Measurements from ENCODE around the gene FHOD3.
"Not testable (repeated sequence)": the region's sequence is repeated elsewhere in the genome, so short reads cannot be mapped to it uniquely, and the experiment has no call there.

The FHOD3 gene

GRCh38 chr18:36711014-36711725 is 413.7 kb downstream of the FHOD3 start:
- no peak for DNase-seq (ENCODE audit: low spot score)

DNA sequence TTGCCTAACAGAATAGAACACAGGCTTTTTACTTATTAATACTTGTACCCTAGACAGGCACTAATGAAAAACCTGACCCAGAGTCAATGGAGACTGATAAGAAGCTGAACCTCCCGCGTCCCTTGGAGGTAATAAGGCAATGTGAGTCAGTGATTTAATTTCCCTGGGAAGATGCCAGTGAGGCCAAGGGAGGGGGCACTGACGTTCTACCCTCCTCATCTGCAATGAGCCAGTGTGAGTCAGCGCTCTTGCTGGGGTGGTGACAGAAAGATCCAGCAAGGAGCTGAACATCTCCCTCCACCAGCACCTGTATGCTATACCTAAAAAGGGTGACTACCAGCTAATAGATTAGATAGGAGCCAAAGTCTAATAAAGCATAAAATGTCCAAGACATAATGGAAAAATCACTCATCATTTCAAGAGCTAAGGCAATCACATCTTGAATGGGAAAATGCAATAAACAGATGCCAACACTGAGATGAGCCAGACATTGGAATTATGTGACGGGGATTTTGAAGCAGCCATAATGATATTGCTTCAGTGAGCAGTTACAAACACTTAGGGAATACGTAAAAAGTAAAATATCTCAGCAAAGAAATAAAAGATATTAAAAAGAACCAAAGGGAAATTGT is 414.4 kb downstream of the FHOD3 start:
- DNase-seq (ENCODE audit: low spot score), result no peak

DNA sequence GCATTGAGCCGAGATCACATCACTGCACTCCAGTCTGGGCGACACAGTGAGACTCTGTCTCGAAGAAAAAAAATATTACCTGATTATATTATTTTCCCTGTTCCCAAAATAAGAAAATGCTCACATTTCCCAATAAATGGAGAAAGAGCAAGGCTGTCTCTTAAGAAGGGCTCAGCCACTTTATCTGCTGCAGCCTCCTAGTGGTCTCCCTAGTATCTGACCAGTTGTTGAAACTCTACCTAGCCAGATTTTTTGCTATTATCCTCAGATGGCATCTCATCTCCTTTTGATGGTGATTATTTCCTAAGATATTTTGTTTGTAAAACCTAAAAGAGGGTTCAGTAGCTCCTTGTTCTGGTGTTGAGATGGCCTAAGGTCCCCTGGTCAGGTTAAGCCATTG is 417.0 kb downstream of the FHOD3 start:
- DNase-seq (ENCODE audit: low spot score), result no peak

GRCh38 chr18:36717422-36718110 is 420.1 kb downstream of the FHOD3 start:
- no peak for DNase-seq (ENCODE audit: low spot score)

- no peak for DNase-seq (ENCODE audit: low spot score)
Observed at GRCh38 chr18:36718705-36719328, 421.3 kb downstream of the FHOD3 start.

- no peak for DNase-seq (ENCODE audit: low spot score)
Observed at GRCh38 chr18:36719630-36720029, 422.1 kb downstream of the FHOD3 start.

DNA sequence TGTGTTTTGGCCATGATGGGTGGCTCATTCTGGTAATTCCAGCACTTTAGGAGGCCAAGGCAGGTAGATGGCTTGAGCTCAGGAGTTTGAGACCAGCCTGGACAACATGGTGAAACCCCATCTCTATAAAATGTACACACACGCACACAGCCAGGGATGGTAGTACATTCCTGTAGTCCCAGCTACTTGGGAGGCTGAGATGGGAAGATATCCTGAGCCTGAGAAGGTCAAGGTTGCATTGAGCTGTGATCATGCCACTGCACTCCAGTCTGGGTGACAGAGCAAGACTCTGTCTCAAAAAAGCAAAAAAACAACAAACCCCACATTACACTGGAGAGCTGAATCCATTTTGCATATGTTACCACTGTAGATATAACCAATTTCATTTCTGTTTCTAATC is 423.8 kb downstream of the FHOD3 start:
- not testable (repeated sequence) for DNase-seq (ENCODE audit: low spot score)

- DNase-seq (ENCODE audit: low spot score), result no peak
Observed at GRCh38 chr18:36724169-36724568, 426.7 kb downstream of the FHOD3 start.

DNA sequence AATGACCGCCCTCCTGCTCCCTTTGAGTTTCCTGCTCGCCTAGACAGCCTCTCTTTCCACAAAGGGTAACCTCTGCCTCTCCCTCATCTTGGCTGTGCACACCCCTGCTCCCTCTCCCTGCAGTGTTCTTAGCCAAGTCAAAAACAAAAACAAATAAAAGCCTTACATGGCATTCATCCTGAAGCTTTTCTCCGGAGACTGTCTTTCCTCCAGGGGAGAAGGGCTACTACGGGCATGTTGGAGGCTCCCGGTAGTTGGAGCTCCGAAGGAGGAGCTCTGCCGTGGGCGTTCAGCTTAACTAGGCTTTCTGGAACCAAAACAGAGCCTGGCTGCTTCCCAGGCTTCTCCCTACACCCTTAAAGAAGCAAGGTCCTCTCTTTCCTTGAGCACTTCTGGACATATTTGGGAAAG is 427.1 kb downstream of the FHOD3 start:
- peak; percentile 8 for DNase-seq (ENCODE audit: low spot score)

DNA sequence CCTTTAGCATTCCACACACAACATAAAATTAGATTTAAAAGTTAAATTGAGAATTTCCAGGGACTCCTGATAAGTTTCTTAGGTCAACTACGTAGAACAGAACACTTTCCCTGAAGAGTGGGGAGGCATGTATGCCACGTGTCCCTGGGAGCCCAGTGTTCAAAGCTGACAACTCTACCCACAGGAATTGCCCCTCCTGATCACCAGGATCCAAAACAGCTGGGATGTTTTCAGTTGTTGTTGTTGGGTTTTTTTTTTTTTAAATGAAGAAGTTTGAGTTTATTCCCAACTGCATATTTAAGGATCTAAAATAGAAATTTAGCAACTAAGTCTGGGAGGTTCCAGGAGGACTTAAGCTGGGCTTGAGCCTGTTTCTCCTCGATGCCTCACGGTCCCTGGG is 430.8 kb downstream of the FHOD3 start:
- DNase-seq (ENCODE audit: low spot score), result no peak

- DNase-seq (ENCODE audit: low spot score), result no peak
Observed at GRCh38 chr18:36729197-36729596, 431.7 kb downstream of the FHOD3 start.

DNA sequence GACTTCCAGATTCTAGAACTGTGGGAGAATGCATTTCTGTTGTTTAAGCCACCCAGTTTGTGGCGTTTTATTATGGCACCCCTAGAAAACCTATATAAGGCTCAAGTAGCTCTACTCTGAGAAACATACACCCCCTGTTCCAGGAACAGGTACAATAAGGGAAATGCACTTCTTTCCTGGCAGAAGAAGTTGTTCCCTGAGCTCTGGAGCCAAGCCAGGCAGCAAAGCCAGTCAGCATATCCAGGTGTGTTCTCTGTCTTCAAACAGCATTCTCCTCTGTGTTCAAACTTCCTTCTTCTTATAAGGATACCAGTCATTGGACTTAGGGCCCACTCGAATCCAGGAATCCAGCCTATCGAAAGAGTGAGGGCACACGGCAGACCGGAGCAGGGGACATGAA is 434.8 kb downstream of the FHOD3 start:
- no peak for DNase-seq (ENCODE audit: low spot score)

DNA sequence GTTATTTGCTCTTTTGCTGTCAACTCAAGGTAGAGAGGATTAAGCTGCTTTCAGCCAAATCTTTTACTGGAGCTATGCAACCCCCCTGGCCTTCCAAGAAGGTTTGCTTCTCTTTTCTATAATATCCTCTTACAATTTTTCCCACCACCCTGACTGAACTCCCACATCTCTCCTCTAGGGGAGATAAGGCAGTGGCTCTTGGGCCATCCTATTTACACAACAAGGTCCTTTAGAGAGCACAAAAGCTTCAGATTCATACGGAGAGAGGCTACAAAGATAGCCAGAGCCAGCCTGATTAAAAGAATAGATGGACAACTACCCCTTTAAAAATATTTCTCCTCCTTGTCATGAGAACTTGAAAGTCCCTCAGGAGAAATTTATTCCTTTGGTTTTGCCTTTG is 435.6 kb downstream of the FHOD3 start:
- DNase-seq (ENCODE audit: low spot score), result no peak

DNA sequence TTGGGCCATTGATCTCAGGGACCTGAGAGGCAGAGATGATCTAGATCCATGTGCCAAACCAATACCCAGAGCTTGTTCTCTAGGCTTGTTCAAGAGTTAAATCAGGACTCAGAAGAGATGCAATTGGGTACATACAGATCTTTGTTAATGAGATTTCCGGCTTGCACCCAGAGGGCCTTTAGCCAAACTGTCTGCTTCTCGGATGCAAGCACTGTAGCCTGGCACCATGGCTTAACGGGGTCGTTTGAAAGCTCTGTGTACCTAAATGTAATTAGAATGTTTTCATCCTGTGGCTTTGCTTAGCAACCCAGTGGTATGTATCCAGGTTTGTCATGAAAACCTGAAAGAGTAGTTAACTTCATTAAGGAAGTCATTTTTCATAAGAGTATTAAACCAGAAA is 437.1 kb downstream of the FHOD3 start:
- DNase-seq (ENCODE audit: low spot score), result no peak

DNA sequence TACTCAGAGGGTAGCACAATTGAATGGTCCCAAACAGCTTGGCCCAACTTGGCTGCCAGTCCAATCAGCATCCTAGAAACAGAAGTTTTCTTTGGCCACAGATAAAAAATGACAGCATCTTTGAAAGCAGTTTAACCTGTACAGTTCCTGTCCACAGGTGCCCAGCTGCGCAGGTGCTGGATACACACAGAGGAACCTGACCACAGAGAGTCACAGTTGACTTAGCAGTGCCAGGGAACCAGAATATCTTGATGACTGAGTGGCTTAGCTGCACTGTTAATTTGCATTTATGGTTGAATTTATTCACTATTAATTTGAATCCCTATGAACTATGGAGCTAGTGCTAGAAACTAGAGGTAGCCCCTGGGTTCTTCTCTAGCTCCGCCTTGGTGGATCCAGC is 437.6 kb downstream of the FHOD3 start:
- no peak for DNase-seq (ENCODE audit: low spot score)

DNA sequence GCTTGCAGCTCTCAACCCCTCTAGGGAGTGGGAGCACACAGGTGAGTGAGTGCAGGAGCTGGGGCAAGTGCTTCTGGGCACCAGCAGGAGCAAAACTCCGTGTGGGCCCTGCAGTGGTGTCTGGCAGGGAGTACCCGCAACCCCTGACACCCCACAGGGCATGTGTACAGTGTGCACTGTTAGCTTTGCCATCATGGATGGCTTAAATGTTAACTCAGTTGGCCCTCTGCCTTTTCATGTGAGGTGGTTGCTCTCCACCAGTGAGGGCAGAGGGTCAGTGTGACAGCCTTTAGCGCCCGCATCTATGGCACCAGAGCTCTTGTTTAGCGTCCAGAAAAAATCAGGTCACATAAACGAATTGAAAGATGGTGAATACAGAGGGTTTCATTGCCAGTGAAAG is 438.6 kb downstream of the FHOD3 start:
- DNase-seq (ENCODE audit: low spot score), result no peak

DNA sequence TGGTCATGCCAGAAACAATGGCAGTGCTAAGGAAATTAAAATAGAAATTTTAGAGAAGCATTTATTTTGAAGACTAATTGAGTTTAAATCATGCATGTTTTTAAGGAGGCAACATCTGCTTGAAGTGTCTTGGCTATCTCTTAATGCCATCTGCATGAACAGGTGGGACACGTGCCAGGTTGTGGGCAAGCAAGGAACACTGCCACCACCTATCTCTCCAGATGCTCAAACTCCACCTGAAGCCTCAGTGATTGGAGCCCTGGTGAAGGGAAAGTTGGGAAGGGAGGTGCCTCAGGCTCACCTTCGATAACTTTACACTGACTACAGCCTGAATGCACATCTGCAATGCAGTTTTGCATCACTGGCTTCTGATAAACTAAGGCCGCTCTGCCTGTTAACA is 439.8 kb downstream of the FHOD3 start:
- DNase-seq (ENCODE audit: low spot score), result no peak

GRCh38 chr18:36744261-36744876 is 446.9 kb downstream of the FHOD3 start:
- DNase-seq (ENCODE audit: low spot score), result no peak

- DNase-seq (ENCODE audit: low spot score), result no peak
Observed at GRCh38 chr18:36745219-36745975, 447.9 kb downstream of the FHOD3 start.

GRCh38 chr18:36752929-36753865 is 455.7 kb downstream of the FHOD3 start:
- DNase-seq (ENCODE audit: low spot score), result no peak

- no peak for DNase-seq (ENCODE audit: low spot score)
Observed at GRCh38 chr18:36756242-36756641, 458.7 kb downstream of the FHOD3 start.
